ENCODE results near the gene ALPK1. TPM values are rescaled to one million over a fixed set of nuclear protein-coding genes. Genes with fewer than 3 reads are reported as not detected.

The ALPK1 gene
- total RNA-seq, 1 experiment from 2014 or later: 0.17 TPM

GRCh38 chr4:112358415-112358814 is 61.2 kb downstream of the ALPK1 start:
- Histone ChIP-seq H3K27me3 (ENCODE audit: insufficient read depth, low read length) (no peaks in the 10 kb centered on the region), H3K18ac (ENCODE audit: insufficient read length, low read depth, low read length) (no peak overlapping the region), H3K23me2 (ENCODE audit: insufficient read length, low read depth, low read length, poor library complexity, severe bottlenecking) (no peaks in the 10 kb centered on the region), H3K4ac (ENCODE audit: low read depth, low read length) (no peak overlapping the region), H2AK5ac (ENCODE audit: insufficient read length, low read length) (no peak overlapping the region), H3K79me1 (ENCODE audit: insufficient read depth, low read depth, low read length, poor library complexity, severe bottlenecking) (no peaks in the 10 kb centered on the region), H3K27ac (ENCODE audit: insufficient read length, low read depth, low read length) (no peak overlapping the region), H2AFZ (ENCODE audit: low read length) (no peak overlapping the region), H4K5ac (ENCODE audit: insufficient read length, low read depth, low read length) (no peak overlapping the region), H3K4me2 (ENCODE audit: insufficient read depth, insufficient read length, low read length) (no peak overlapping the region), H3K23ac (ENCODE audit: insufficient read length, low read depth, low read length) (no peak overlapping the region), H3K9ac (ENCODE audit: extremely low read depth, insufficient read length, low read length) (no peak overlapping the region), H4K8ac (replicated peaks; ENCODE audit: insufficient read length, low read depth, low read length) (no peak overlapping the region), H4K20me1 (ENCODE audit: control insufficient read depth, insufficient read depth, insufficient read length) (no peaks in the 10 kb centered on the region), H3K4me1 (ENCODE audit: insufficient read depth, low read length) (no peaks in the 10 kb centered on the region), H2BK5ac (ENCODE audit: insufficient read length, low read length) (no peak overlapping the region), H3T11ph (ENCODE audit: low read length) (no peak overlapping the region), H4K91ac (ENCODE audit: insufficient read length, low read depth, low read length) (no peak overlapping the region), H2BK20ac (ENCODE audit: low read depth, low read length, poor library complexity, severe bottlenecking) (no peak overlapping the region), H2BK120ac (ENCODE audit: low read depth, low read length, poor library complexity, severe bottlenecking) (no peak overlapping the region), H2BK15ac (ENCODE audit: low read depth, low read length) (no peak overlapping the region), H3K79me2 (ENCODE audit: insufficient read depth, low read length) (no peaks in the 10 kb centered on the region), H3K56ac (ENCODE audit: insufficient read length, low read depth, low read length) (no peak overlapping the region), H3K9me3 (ENCODE audit: control insufficient read depth, low read depth, low read length) (no peaks in the 10 kb centered on the region), H2BK12ac (ENCODE audit: insufficient read length, low read depth, low read length) (no peak overlapping the region), H3K14ac (ENCODE audit: insufficient read depth, low read length) (no peak overlapping the region)
- no peak overlapping the region for H3K4me3 Mint-ChIP-seq
- H3K27ac Mint-ChIP-seq: no peak overlapping the region
- TF ChIP-seq CTCF (conservative IDR thresholded peaks at IDR 0.05): no peak
- peaks cover 15 to 20% of the 10 kb centered on the region in 2 experiments for H3K9me3 Mint-ChIP-seq
- peaks cover 16% of the 10 kb centered on the region in 2 experiments for H3K4me1 Mint-ChIP-seq
- H3K27me3 Mint-ChIP-seq (ENCODE audit: low read depth): peaks cover 9% of the 10 kb centered on the region; the same call in 1 of the 2 replicates
- DNase-seq: no peak
- H3K36me3 Mint-ChIP-seq (ENCODE audit: insufficient read depth in 1 of 3, low read depth in 3 of 3): peaks cover 0 to 16% (median 6%) of the 10 kb centered on the region in 3 experiments; a peak in 4 of 7 replicates
- WGBS (ENCODE audit: extremely low coverage, insufficient read length, low lambda C conversion rate): no CpG with 5 or more reads among the region's 10 CpGs

Measured in H9 (cell line).